A549 treated with CORT108297 at 1 μM for 4 hours (cell line): ENCODE results near the gene PBXIP1. TPM values are rescaled to one million over a fixed set of nuclear protein-coding genes. Genes with fewer than 3 reads are reported as not detected.

Experiments used
- total RNA-seq: library from RNA; stranded (reverse); fragments of 200-300 nt; extraction: Qiagen RNA extraction; gene quantifications from 5 replicates; pipeline ENCODE4 v1.2.3, GENCODE V29; 2022

Gene PBXIP1, protein sequence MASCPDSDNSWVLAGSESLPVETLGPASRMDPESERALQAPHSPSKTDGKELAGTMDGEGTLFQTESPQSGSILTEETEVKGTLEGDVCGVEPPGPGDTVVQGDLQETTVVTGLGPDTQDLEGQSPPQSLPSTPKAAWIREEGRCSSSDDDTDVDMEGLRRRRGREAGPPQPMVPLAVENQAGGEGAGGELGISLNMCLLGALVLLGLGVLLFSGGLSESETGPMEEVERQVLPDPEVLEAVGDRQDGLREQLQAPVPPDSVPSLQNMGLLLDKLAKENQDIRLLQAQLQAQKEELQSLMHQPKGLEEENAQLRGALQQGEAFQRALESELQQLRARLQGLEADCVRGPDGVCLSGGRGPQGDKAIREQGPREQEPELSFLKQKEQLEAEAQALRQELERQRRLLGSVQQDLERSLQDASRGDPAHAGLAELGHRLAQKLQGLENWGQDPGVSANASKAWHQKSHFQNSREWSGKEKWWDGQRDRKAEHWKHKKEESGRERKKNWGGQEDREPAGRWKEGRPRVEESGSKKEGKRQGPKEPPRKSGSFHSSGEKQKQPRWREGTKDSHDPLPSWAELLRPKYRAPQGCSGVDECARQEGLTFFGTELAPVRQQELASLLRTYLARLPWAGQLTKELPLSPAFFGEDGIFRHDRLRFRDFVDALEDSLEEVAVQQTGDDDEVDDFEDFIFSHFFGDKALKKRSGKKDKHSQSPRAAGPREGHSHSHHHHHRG
- 13.5 to 16.4 TPM (median 15.2 TPM) in 5 replicates for total RNA-seq

DNA sequence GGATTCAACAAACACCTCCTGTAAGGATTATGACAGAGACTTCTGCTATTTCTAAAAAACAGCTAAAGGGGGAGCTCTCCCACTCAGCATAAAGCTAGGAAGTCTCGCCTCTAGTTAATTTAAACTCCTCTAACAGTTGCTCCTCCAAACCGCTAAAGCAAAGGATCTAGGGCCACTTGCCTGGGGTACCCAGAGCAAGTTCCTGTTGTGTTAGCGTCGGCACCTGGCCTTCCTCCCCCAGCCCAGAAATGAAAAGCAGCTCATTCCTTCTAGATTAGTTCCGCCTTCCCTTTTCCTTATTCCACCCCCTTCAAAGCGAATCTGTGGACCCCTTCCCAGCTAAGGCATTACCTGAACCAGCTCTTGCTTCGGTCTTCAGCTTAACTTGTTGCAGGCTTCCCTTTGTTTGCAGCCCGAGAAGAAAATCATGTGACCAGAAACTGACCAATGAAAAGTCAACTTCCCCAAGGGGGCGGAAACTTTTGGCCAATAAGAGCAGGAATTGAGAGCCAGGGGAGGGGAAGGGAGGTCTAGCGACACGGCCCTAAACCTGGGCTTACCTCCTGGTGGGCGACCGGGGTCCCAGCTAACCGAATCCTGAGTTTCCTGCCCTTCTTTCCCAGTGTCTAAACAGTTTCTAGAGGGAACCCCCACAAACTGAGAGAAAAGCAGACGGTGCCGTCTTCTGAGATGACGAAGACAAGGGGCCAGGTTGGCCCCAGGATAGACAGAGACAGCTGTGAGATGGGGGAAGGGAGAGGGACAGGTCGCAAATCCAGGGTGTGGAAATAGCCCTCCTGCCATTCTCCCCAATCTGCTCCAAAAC is at the start of gene PBXIP1:
PBXIP1 (minus strand) TSS at position 382 of the 826 bp plus-strand sequence. CDS start 2,378 bp downstream, outside the sequence.

DNA sequence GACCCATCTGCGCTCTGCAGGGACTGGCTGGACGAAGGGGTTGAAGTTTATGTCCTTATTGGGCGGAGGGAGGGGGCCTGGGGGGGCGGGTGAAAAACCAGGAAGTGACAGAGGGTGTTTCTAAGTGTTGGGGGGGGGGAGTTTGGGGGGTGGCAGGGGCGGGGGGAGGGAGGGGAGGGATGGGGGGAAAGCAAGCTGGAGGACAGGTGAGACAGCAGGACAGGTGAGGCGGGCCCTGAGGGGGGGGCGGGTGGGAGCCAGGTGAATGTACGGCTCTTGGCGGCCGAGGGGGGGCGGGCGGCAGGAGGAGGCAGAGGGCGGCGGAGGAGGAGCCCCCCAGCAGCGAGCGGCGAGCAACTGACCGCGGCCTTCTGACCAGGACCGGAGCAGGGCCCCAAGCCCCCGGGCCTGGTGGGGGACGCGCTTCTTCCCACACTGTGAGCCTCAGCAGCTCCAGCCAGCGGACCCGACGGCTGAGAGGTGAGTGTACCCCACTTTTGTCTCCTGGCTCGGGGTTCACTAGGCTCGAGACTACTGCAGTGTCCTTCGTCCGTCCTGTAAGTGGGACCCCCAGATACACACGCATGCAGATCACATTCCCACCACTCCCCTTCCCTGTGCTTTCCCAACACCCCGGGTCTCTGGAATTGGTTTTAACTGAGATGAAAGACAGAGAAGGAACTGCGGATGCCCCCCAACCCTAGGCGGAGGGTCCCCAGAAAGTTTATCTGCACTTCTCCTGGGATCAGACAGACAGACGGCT is 46.7 kb upstream of the PBXIP1 start, which contains the start of gene ZBTB7B:
ZBTB7B (plus strand) TSS at position 339 of the 763 bp plus-strand sequence. CDS start 11,859 bp downstream, outside the sequence.

DNA sequence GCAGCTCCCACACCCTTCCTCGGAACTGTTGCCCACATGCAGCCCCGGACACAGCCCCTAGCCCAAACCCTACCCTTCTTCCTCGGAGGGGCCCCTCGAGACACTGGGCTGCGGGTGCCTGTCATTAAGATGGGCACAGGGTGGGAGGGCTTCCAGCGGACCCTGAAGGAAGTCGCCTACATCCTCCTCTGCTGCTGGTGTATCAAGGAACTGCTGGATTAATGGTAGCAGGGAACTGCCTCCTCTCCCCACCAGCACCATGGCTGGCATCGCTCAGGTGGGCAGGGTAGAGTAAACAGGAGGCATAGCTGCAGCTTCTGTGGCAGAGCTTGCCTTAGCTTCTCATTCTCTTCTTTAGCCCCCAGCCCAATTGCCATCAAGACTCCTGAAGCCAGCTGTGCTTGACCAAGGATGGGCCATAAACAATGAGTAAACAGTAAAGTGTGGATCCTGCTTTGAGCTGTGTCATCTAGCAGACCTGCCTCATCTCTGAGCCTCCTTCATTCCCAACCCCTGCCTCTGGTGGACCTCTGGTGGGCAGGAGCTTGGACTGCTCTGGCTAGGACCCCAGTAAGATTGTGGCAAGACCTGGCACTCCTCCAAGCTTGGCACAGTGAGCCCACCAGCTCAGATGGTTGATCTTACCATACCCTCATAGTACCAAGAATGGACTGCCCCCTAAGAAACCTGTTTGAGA is 37.8 kb upstream of the PBXIP1 start, which contains the start of gene LENEP:
LENEP (plus strand) TSS at position 15 of the 697 bp plus-strand sequence; CDS start at position 37, 22 bp downstream.

DNA sequence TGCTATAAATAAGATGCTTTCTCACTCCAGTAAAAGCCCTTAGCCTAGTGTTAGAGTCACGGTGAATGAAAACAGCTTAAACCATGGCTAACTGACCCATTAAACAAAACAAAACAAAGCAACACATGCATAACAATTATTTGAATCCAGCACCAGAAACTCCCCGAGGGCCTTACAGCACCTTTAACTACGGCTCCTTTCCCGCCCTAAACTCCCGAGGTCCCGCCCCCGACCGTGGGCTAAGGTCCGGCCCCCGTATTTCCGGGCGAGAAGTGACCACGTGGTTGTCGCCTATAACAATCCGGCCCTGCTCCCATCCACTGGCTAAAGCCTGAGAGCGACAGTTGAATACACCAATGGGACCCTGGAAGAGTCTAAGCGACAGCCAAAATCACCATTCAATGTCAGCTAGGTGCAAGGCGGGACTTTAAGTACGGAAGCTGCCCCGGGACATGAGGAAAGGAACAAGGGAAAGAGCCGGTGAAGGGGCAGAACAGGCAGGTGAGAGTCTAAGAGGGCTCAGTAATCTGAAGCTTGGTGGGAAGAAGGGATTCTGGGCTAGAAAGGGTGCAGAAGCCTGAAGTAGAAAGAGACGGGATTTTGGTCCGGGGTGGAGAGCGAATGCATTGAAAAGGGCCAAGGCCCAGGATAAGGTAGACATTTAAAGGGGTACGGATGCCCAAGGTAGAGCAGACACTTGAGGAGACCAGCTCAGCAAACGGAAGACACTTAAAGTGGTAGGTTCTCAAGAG is 27.2 kb upstream of the PBXIP1 start, which contains the start of gene FLAD1:
FLAD1 (plus strand) TSS at position 448 of the 752 bp plus-strand sequence. CDS start 351 bp downstream, outside the sequence.

DNA sequence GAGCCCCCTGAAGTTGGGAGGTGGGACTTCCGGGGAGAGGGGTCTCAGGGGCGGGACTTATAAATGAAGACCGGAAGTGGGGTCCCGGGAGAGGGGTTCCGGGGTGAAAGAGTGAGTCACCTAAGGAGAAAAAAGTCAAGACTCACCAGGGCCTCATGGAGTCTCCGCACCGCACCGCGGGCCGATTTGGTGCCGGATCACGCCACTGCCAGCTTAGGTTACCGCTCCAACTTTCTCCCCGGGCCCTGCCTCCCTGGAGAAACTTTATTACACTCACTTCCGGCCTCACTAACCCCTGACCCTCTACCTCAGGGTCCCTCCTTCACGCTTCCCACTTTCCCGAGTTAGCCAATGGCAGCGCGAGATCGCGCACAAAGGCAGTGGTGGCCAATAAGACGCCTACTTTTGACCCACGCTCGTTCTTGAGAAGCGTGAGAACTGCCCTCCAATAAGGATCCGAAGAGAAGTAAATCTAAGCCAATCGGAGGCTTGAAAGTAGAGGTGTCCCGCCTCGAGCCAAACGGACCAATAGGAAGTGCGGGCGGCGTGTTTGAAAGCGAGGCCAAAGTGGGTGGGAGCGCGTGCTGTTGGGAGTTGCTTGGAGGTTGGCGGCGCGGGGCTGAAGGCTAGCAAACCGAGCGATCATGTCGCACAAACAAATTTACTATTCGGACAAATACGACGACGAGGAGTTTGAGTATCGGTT is 18.4 kb upstream of the PBXIP1 start, which contains the start of gene CKS1B:
CKS1B (plus strand) TSS at position 580 of the 706 bp plus-strand sequence; CDS start at position 645, 65 bp downstream.

DNA sequence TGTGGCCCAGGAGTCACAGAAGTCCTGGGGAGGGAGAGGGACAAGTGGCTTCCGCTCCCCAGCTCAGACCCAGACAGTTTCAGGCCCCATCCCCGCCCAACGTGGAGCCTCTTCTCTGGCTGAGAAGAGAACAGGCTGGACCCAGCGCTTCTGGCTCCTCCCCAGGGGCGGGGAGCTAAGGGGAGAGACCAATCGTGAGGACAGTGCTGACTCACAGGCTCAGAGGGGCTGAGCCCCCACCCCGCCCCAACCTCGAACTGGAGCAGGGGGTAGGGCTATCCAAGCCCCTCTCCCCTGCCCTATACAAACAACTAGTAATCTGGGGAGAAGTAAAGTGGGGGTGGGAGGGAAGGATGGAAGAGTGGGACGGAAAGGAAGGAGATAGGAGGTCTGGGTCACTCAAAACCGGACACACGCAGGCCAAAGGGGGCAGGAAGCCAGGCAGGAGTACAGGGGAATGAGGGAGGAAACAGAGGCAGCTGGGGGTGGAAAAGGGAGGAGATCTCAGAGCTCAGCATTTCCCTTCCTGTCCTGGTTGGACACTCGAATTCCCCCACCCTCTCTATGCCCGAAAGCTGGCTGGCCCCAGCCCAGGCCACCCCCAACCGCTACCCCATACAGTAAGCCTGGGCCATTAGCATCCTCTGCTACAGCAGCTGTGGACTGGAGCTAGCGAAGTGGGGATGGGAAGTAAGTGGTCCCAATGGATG is 14.9 kb upstream of the PBXIP1 start, which contains the start of gene SHC1:
SHC1 (minus strand) TSS at position 117 of the 710 bp plus-strand sequence. CDS start 221 bp downstream, outside the sequence.

DNA sequence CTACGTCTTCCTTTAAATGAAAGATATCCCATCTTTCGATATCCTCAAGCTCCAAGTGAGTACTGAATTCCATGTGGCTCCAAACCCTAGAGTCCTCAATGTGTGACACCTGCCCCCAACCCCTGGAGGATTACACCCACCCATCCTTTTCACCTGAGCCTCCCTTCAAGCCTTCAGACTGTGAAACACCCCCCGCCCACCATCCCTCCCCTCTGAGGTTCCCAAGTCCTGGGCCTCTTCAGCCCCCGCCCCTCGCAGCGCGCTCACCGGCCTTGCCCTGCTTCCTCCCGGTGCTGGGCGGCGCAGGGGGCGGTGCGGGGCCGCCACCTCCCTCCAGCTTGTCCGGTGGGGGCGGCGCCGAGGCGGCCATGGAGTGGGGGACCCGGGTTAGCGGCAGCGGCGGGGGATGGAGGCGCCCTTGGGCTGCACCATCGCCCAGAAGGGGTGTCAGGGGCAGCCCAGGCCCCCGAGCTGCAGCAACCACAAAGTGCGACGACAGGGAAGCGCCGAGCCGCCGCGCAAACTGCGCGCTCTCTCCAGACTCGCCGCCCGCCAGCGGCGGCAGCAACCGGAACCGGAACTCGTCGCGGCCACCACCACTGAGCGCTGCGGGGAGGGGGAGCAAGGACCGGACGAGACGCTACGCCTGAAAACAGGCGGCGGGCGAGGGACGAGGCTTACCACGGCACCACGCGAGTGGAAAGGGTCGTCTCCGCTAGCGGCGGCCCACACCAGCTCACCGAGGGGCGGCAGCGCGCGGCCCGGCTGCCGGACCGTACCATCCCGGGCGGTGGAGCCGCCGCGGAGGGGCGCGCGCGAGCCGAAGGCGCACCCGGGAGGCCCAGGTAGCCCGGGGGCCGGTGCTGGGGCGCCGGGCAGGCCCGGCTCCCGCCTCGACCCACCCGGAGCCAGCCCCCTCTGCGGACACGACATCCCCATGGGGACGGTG is 5.6 kb upstream of the PBXIP1 start, which contains the start of gene PYGO2:
PYGO2 (minus strand) TSS at position 576 of the 949 bp plus-strand sequence; CDS start at position 370, 206 bp downstream.

DNA sequence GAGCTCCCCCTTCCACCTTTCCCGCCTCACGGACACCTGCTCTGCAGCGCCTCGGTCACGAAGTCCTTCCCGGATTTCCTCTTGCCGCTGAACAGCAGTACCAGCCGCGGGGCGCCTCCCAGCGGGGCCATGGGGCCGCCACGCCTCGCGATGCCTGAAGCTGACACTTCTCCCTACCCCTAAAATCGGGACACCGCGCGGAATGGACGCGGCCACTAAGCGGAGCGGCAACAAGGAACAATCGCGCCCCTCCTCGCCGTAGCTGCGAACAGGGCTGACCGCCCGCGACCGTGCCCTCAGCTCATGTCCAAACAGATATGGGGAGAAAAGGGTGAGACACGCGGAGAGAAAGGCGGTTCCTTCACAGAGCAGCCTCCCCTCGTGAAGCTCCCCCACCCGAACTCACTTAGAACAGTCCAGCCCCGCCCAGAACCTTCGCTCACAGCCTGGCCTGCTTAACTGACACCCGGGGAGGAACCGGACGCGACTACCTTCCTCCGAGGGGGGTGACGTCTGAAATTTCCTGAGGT is 19.3 kb downstream of the PBXIP1 start, which contains the start of gene PMVK:
PMVK (minus strand) TSS at position 165 of the 530 bp plus-strand sequence; CDS start at position 131, 34 bp downstream.

Other genes with a start within 250 kb of the PBXIP1 start
- gene KCNN3, start 85.8 kb downstream of the PBXIP1 start, total RNA-seq: 0.02 to 0.10 TPM (median 0.06 TPM) in 5 replicates
- gene PMVK, start 19.4 kb downstream of the PBXIP1 start, total RNA-seq: 39.3 to 49.1 TPM (median 42.6 TPM) in 5 replicates
- 20.7 to 25.5 TPM (median 24.0 TPM) in 5 replicates for gene PYGO2, start 5.7 kb upstream of the PBXIP1 start, total RNA-seq
- 128 to 159 TPM (median 156 TPM) in 5 replicates for gene SHC1, start 14.6 kb upstream of the PBXIP1 start, total RNA-seq
- gene CKS1B, start 18.6 kb upstream of the PBXIP1 start, total RNA-seq: 329 to 371 TPM (median 349 TPM) in 5 replicates
- 37.8 to 47.0 TPM (median 44.5 TPM) in 5 replicates for gene FLAD1, start 27.2 kb upstream of the PBXIP1 start, total RNA-seq
- not detected in 5 replicates for gene LENEP, start 37.5 kb upstream of the PBXIP1 start, total RNA-seq
- 18.2 to 32.3 TPM (median 30.4 TPM) in 5 replicates for gene ZBTB7B, start 46.7 kb upstream of the PBXIP1 start, total RNA-seq
- gene DCST2, start 77.7 kb upstream of the PBXIP1 start, total RNA-seq: 0.35 to 0.57 TPM (median 0.46 TPM) in 5 replicates
- 0.07 to 0.08 TPM in 2 of 5 replicates, not detected in the others for gene DCST1, start 77.7 kb upstream of the PBXIP1 start, total RNA-seq
- 52.7 to 90.3 TPM (median 81.7 TPM) in 5 replicates for gene ADAM15, start 95.2 kb upstream of the PBXIP1 start, total RNA-seq
- 7.4 to 9.9 TPM (median 8.7 TPM) in 5 replicates for gene EFNA4, start 107.6 kb upstream of the PBXIP1 start, total RNA-seq
- 3.4 to 5.1 TPM (median 4.7 TPM) in 5 replicates for gene EFNA3, start 122.7 kb upstream of the PBXIP1 start, total RNA-seq
- 32.8 to 53.9 TPM (median 38.3 TPM) in 5 replicates for gene EFNA1, start 171.8 kb upstream of the PBXIP1 start, total RNA-seq
- gene SLC50A1, start 179.8 kb upstream of the PBXIP1 start, total RNA-seq: 29.3 to 36.5 TPM (median 34.8 TPM) in 5 replicates
- gene DPM3, start 184.4 kb upstream of the PBXIP1 start, total RNA-seq: 73.6 to 114 TPM (median 112 TPM) in 5 replicates
- gene KRTCAP2, start 217.2 kb upstream of the PBXIP1 start, total RNA-seq: 220 to 279 TPM (median 243 TPM) in 5 replicates
- gene TRIM46, start 217.8 kb upstream of the PBXIP1 start, total RNA-seq: 1.4 to 2.5 TPM (median 2.1 TPM) in 5 replicates